Stimulated activated CD8-positive, alpha-beta memory T cell treated with anti-CD3 and anti-CD28 coated beads, Interleukin-4, amount 100 ng/mL, for 48 hours (primary cell): ENCODE data around the gene ENPP4.
"Not testable (repeated sequence)": the region's sequence is repeated elsewhere in the genome, so short reads cannot be mapped to it uniquely, and the experiment has no call there.

ENCODE experiments used
- DNase-seq: peaks from one replicate; pipeline ENCODE4 v3.0.0-alpha.2; 2020

Gene ENPP4

GRCh38 chr6:46129629-46130511, at the start of gene ENPP4:
ENPP4 (plus strand) TSS chr6:46129989; CDS start chr6:46139584, 9,595 bp downstream.
- peak; percentile 90 for DNase-seq

- DNase-seq, result no peak
These were observed 49.7 kb upstream of the ENPP4 start for GRCh38 chr6:46080111-46080510.

- not testable (repeated sequence) for DNase-seq
These were observed 44.1 kb upstream of the ENPP4 start for GRCh38 chr6:46085688-46086087.

GRCh38 chr6:46090115-46091079, 39.4 kb upstream of the ENPP4 start:
- peak; percentile 70 for DNase-seq

GRCh38 chr6:46091080-46091478, 38.7 kb upstream of the ENPP4 start:
- no peak for DNase-seq

- no peak for DNase-seq
These were observed 34.5 kb upstream of the ENPP4 start for GRCh38 chr6:46095251-46095650.

GRCh38 chr6:46097366-46097765, 32.4 kb upstream of the ENPP4 start:
- no peak for DNase-seq

GRCh38 chr6:46098678-46099077, 31.1 kb upstream of the ENPP4 start:
- no peak for DNase-seq

GRCh38 chr6:46099952-46100351, 29.8 kb upstream of the ENPP4 start:
- no peak for DNase-seq

- DNase-seq, result no peak
These were observed 27.7 kb upstream of the ENPP4 start for GRCh38 chr6:46102123-46102522.

- no peak for DNase-seq
These were observed 26.2 kb upstream of the ENPP4 start for GRCh38 chr6:46103441-46104115.

GRCh38 chr6:46104209-46104608, 25.6 kb upstream of the ENPP4 start:
- no peak for DNase-seq

- DNase-seq, result no peak
These were observed 24.2 kb upstream of the ENPP4 start for GRCh38 chr6:46105568-46105967.

GRCh38 chr6:46113370-46113769, 16.4 kb upstream of the ENPP4 start:
- no peak for DNase-seq

- no peak for DNase-seq
These were observed 14.2 kb upstream of the ENPP4 start for GRCh38 chr6:46115634-46116033.

- DNase-seq, result no peak
These were observed 13.5 kb upstream of the ENPP4 start for GRCh38 chr6:46116289-46116688.

- DNase-seq, result no peak
These were observed 11.6 kb upstream of the ENPP4 start for GRCh38 chr6:46118157-46118556.

GRCh38 chr6:46118836-46119235, 11.0 kb upstream of the ENPP4 start:
- no peak for DNase-seq

- DNase-seq, result not testable (repeated sequence)
These were observed 10.1 kb upstream of the ENPP4 start for GRCh38 chr6:46119679-46120078.

- no peak for DNase-seq
These were observed 1.3 kb upstream of the ENPP4 start for GRCh38 chr6:46128476-46128875.

- no peak for DNase-seq
These were observed 529 bp upstream of the ENPP4 start for GRCh38 chr6:46129291-46129628.

- no peak for DNase-seq
These were observed 877 bp downstream of the ENPP4 start for GRCh38 chr6:46130666-46131065.

GRCh38 chr6:46131291-46131690, 1.5 kb downstream of the ENPP4 start:
- DNase-seq, result not testable (repeated sequence)
